Ovary (tissue), 9 donors: ENCODE measurements around the gene COG6. TPM values are rescaled to one million over a fixed set of nuclear protein-coding genes. Genes with fewer than 3 reads are reported as not detected.

ENCODE experiments used
- DNase-seq, 5 donors: peaks; one replicate each; pipeline ENCODE4 v3.0.0-alpha.2; 2019 to 2020
- H3K27ac ChIP-seq, 2 donors: fragments of 200-600 bp; one replicate each; pipeline versions ENCODE4 v1.5.1 to v1.8.0; 2019 to 2022
- H3K27me3 ChIP-seq: fragments of 200-600 bp; one replicate; pipeline ENCODE4 v1.8.0; 2022
- H3K36me3 ChIP-seq: fragments of 200-600 bp; sonication (generic); one replicate; pipeline ENCODE4 v1.5.1; 2019
- H3K4me1 ChIP-seq: one replicate; pipeline ENCODE4 v1.8.1; 2013; ENCODE audit warnings: mild to moderate bottlenecking, moderate library complexity; ENCODE audit not compliant: insufficient read depth
- H3K4me3 ChIP-seq: fragments of 200-600 bp; sonication (generic); one replicate; pipeline ENCODE4 v1.5.1; 2017
- H3K9me3 ChIP-seq, 2 donors: fragments of 200-600 bp in 1 of 2; sonication (generic) in 1 of 2; one replicate each; pipeline versions ENCODE4 v1.5.1 to v1.8.1; 2013 to 2019; ENCODE audit warnings: mild to moderate bottlenecking in 1 of 2, moderate library complexity in 1 of 2
- EP300 ChIP-seq: sonication (generic); formaldehyde crosslinking; IDR thresholded peaks from one replicate; pipeline ENCODE4 v1.6.1; 2017; ENCODE audit warnings: antibody characterized with exemption
- POLR2A ChIP-seq: fragments of 450-650 bp; IDR thresholded peaks from one replicate; pipeline ENCODE4 v1.6.1; 2017; ENCODE audit warnings: antibody characterized with exemption, mild to moderate bottlenecking, moderate library complexity
- WGBS, 3 donors: extraction: QIAGEN DNeasy Blood & Tissue Kit in 1 of 3; methylation state at CpG; one replicate each; pipeline versions ENCODE4 v1.1.5 to v1.1.7; 2013 to 2017; 5-methylcytosine and 5-hydroxymethylcytosine counted together
- intact Hi-C, 4 donors: fragments of 100-400 bp; cut with DNase I; formaldehyde crosslinking; loops; one replicate each; pipeline versions ENCODE4 v1.11.0 to v1.15.1; 2022 to 2023
- polyA plus RNA-seq, 2 donors: library from polyadenylated mRNA; stranded (reverse); fragments of 200-250 nt in 1 of 2; fragments of 350-450 nt in 1 of 2; fragmentation: Illumina TruSeq in 1 of 2; extraction: RNeasy Lipid Tissue Mini Kit (QIAGEN cat#74804) in 1 of 2; gene quantifications; one replicate each; pipeline ENCODE4 v1.2.3, GENCODE V29; 2013 to 2014
- total RNA-seq, 7 donors: library from RNA; depleted of rRNA in 2 of 7; stranded (reverse); fragments of >200 nt in 2 of 7; fragmentation: NEBNext Ultra II Directional in 3 of 7; extraction: Animal tissue kit (Norgen Biotek cat#: 25700) in 3 of 7; gene quantifications; one replicate each; pipeline versions ENCODE4 v1.1.0 to v1.2.4, GENCODE V29; 2016 to 2023
- TF ChIP-seq, protein P1 (sequence below), 3 donors: fragments of 450-650 bp in 2 of 3; fragments of 200-600 bp in 1 of 3; IDR thresholded peaks; one replicate each; pipeline versions ENCODE4 v1.5.1 to v1.8.0; 2016 to 2022; ENCODE audit warnings: antibody characterized with exemption in 3 of 3, mild to moderate bottlenecking in 1 of 3
- donor health status: DM: no; HTN: no; CAD: no; lungs with moderate emphysema.
- donor health status: DM: no; HTN: no; CAD: no.
- donor health status: Bipolar disorder and iron deficiency.
- donor health status: DM: yes; HTN: yes; CAD: no.
- donor health status: DM: no; HTN: no; CAD: no.
- donor health status: DM: yes; HTN: yes; CAD: no.

The COG6 gene
- total and polyA plus RNA-seq, 9 donors: 10.8 to 45.5 (median 32.6) TPM

DNA sequence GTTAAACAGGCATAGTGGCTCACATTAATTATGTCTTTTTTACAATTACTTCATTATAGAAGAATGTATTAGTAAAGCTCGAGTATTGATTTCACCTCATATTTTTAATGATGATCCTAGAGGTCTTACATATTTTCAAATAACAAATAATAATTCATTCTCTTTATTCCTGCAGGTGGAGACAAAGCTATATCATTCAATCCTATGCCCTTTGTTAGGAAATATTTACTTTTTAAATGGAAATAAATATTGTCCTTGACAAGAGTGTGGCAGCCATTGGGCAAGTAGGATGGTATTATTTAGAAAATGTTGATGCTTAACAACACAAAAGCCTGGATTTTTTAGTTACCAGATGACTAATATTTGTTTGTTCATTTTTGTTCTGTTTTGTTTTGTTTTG, 127.6 kb downstream of the COG6 start:
- Histone ChIP-seq H3K9me3 (no peaks in the 10 kb centered on the region), H3K27ac (no peak overlapping the region), H3K27me3 (no peaks in the 10 kb centered on the region), H3K4me1 (peaks cover 6% of the 10 kb centered on the region), H3K4me3 (no peak overlapping the region), H3K36me3 (no peaks in the 10 kb centered on the region)
- no peak for DNase-seq
- TF ChIP-seq, protein P1, sequence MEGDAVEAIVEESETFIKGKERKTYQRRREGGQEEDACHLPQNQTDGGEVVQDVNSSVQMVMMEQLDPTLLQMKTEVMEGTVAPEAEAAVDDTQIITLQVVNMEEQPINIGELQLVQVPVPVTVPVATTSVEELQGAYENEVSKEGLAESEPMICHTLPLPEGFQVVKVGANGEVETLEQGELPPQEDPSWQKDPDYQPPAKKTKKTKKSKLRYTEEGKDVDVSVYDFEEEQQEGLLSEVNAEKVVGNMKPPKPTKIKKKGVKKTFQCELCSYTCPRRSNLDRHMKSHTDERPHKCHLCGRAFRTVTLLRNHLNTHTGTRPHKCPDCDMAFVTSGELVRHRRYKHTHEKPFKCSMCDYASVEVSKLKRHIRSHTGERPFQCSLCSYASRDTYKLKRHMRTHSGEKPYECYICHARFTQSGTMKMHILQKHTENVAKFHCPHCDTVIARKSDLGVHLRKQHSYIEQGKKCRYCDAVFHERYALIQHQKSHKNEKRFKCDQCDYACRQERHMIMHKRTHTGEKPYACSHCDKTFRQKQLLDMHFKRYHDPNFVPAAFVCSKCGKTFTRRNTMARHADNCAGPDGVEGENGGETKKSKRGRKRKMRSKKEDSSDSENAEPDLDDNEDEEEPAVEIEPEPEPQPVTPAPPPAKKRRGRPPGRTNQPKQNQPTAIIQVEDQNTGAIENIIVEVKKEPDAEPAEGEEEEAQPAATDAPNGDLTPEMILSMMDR (IDR thresholded peaks at IDR 0.05): no peak
- TF ChIP-seq EP300 (no peak), POLR2A (no peak)
- 69 to 93% (median 69%) methylated on average over 1 of the region's 1 CpG for WGBS, 3 donors
- intact Hi-C loops: loop anchor here in 1 of 4 donors (10.0 kb wide), 1 partner anchor 902 kb away; no protein-coding TSS in a partner anchor

DNA sequence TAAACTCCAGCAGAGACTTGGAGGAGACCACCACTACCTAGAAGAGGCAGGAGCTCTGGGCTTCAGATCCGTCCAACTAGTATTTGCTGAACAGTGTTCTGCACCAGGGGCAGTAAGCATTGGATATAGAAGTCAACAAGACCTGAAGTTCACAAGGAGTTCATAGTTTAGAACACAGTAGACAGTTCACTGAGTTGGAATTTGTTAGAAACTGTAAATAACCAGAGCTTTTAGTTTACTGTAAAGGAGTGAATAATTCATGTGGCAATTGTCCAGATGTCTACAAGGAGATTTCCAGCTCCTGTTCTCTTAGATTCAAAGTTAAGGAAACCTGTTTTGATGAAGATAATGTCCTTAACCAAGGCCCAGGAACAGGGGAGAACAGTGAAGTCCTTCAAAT, 128.9 kb downstream of the COG6 start:
- Histone ChIP-seq H3K36me3 (no peaks in the 10 kb centered on the region), H3K27ac (no peak overlapping the region), H3K9me3 (no peaks in the 10 kb centered on the region), H3K4me1 (peaks cover 6% of the 10 kb centered on the region), H3K27me3 (no peaks in the 10 kb centered on the region), H3K4me3 (no peak overlapping the region)
- WGBS, 3 donors: 78 to 87% (median 82%) methylated on average over 1 of the region's 1 CpG
- no peak for DNase-seq
- TF ChIP-seq POLR2A: no peak
- TF ChIP-seq, protein P1 (IDR thresholded peaks at IDR 0.05): no peak
- TF ChIP-seq EP300: no peak
- intact Hi-C loops: loop anchor here in 1 of 4 donors (10.0 kb wide), 1 partner anchor 900 kb away; no protein-coding TSS in a partner anchor

DNA sequence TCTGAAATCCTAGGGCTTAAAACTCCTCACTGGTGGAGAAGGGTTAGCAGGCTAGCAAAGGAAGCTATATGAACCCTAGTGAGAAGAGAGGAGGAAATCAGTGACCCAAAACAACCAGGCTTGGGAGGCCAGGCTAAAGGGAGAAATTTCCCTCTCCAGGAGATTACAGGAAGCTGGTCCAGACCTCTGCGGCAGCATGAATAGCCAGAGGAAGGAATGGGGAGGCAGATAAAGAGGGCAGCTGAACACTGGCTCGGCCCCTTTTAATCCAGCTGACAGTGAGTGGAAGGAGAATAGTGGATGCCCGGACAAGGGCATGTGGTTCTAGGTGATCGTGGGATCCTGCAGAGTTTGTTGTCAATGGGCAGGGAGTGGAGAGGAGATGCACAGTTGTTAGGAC, 130.6 kb downstream of the COG6 start:
- Histone ChIP-seq H3K27ac (no peak overlapping the region), H3K27me3 (no peaks in the 10 kb centered on the region), H3K9me3 (no peaks in the 10 kb centered on the region), H3K4me3 (no peak overlapping the region), H3K4me1 (peaks cover 4% of the 10 kb centered on the region), H3K36me3 (no peaks in the 10 kb centered on the region)
- intact Hi-C loops: loop anchor here in 1 of 4 donors (10.0 kb wide), 1 partner anchor 899 kb away; no protein-coding TSS in a partner anchor
- 70 to 84% (median 74%) methylated on average over 4 of the region's 4 CpGs for WGBS, 3 donors
- no peak for DNase-seq
- TF ChIP-seq EP300: no peak
- TF ChIP-seq, protein P1 (IDR thresholded peaks at IDR 0.05): no peak
- no peak for TF ChIP-seq POLR2A

DNA sequence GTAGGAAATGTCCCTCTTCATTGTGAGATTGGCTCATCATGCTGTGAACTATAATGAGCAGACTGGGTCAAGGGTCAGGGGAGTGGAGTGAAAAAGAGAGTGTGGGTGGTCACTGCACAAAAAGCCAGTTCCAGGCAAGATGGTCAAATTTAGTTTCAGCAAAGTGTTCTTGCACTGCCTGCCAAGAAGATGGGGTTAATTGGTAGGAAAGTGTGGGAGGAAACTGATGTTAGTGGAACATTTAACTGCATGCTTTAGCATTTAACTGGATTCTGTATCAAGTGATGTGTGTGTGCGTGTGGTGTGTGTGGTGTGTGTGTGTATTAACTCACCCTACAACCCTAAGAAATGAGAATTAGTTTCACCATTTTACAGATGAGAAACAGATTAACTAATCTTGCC, 131.6 kb downstream of the COG6 start:
- 15 to 40% (median 29%) methylated on average over 1 of the region's 1 CpG for WGBS, 3 donors
- intact Hi-C loops: loop anchor here in 1 of 4 donors (10.0 kb wide), 1 partner anchor 898 kb away; no protein-coding TSS in a partner anchor
- no peaks in the 10 kb centered on the region for H3K27me3 ChIP-seq
- no peak overlapping the region for H3K4me3 ChIP-seq
- no peak for DNase-seq
- H3K4me1 ChIP-seq: peaks cover 4% of the 10 kb centered on the region
- TF ChIP-seq EP300 (no peak), POLR2A (no peak)
- TF ChIP-seq, protein P1 (IDR thresholded peaks at IDR 0.05): no peak
- no peaks in the 10 kb centered on the region for H3K36me3 ChIP-seq
- H3K27ac ChIP-seq: no peak overlapping the region
- no peaks in the 10 kb centered on the region for H3K9me3 ChIP-seq
